Breast epithelium (tissue), 3 donors: ENCODE data around the gene TMEM80.

Source experiments
- POLR2A ChIP-seq: fragments of 450-650 bp; IDR thresholded peaks from one replicate; pipeline ENCODE4 v1.6.1; 2016; ENCODE audit warnings: antibody characterized with exemption, mild to moderate bottlenecking, moderate library complexity
- TF ChIP-seq, protein P1 (sequence below), 3 donors: fragments of 450-650 bp; IDR thresholded peaks; one replicate each; pipeline ENCODE4 v1.5.1; 2016 to 2017; ENCODE audit warnings: antibody characterized with exemption in 3 of 3, mild to moderate bottlenecking in 3 of 3, moderate library complexity in 3 of 3

DNA sequence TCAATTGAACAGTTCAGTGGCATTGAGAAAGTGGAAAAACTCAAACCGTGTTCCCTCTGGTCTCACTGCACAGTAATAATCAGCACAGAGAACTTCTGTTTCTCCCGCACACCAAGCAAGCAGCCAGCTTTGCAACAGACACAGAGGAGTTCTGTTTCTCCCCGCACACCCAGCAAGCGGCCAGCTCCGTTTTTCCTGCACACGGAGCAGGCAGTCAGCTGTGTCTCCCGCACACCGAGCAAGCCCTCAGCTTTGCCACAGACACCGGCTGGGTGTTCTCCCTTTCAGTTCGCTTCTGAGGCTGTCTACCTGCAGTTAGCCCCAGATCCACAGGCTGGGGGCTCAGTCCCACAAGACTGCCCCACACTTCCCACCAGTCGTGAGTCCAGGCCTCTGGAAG, 41.8 kb downstream of the TMEM80 start:
- TF ChIP-seq, protein P1, sequence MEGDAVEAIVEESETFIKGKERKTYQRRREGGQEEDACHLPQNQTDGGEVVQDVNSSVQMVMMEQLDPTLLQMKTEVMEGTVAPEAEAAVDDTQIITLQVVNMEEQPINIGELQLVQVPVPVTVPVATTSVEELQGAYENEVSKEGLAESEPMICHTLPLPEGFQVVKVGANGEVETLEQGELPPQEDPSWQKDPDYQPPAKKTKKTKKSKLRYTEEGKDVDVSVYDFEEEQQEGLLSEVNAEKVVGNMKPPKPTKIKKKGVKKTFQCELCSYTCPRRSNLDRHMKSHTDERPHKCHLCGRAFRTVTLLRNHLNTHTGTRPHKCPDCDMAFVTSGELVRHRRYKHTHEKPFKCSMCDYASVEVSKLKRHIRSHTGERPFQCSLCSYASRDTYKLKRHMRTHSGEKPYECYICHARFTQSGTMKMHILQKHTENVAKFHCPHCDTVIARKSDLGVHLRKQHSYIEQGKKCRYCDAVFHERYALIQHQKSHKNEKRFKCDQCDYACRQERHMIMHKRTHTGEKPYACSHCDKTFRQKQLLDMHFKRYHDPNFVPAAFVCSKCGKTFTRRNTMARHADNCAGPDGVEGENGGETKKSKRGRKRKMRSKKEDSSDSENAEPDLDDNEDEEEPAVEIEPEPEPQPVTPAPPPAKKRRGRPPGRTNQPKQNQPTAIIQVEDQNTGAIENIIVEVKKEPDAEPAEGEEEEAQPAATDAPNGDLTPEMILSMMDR (IDR thresholded peaks at IDR 0.05), result no peak
- no peak for TF ChIP-seq POLR2A
